ENCODE results near the gene HSPA4. TPM values are rescaled to one million over a fixed set of nuclear protein-coding genes. Genes with fewer than 3 reads are reported as not detected.

The HSPA4 gene
- total and polyA plus RNA-seq, 2 donors (not counting 1 experiment from before 2014, with no cell fraction given): 18.1 to 95.0 TPM

- H3K9me3 ChIP-seq (ENCODE audit: control extremely low read depth in 1 of 3, control insufficient read depth in 2 of 3, insufficient read depth in 1 of 3, low read length in 2 of 3): no peaks in the 10 kb centered on the region
- DNase-seq (no peak), ATAC-seq (ENCODE audit: low read depth) (no peak)
- H3K27me3 Mint-ChIP-seq: no peaks in the 10 kb centered on the region
- H3K4me3 ChIP-seq (ENCODE audit: control extremely low read depth in 1 of 5, extremely low read depth in 1 of 5, insufficient read depth in 1 of 5, low read depth in 2 of 5, low read length in 4 of 5): no peak overlapping the region
- CTCF ChIA-PET: interaction anchor here (1.0 to 2.1 kb wide), 9 partner anchors 14 to 925 kb away, joined by 3 to 4 read pairs (median 4); no protein-coding TSS in a partner anchor
- peaks cover 38% of the 10 kb centered on the region for H3K4me1 Mint-ChIP-seq
- H3K4me3 Mint-ChIP-seq: no peak overlapping the region
- no peak for TF ChIP-seq CTCF (IDR thresholded peaks at IDR 0.05)
- TF ChIP-seq EZH2 (IDR thresholded peaks at IDR 0.05; ENCODE audit: borderline replicate concordance, insufficient read depth, low read depth, low read length, poor library complexity, severe bottlenecking): no peak
- H3K9ac ChIP-seq (ENCODE audit: low read length): no peak overlapping the region
- no peak overlapping the region for H3K27ac Mint-ChIP-seq
- H4K20me1 ChIP-seq (ENCODE audit: control insufficient read depth, insufficient read depth, low read length, poor library complexity, severe bottlenecking): no peaks in the 10 kb centered on the region
- H3K9me3 Mint-ChIP-seq (ENCODE audit: insufficient read depth): no peaks in the 10 kb centered on the region
- H3K4me2 ChIP-seq (replicated peaks; ENCODE audit: low read depth, low read length, poor library complexity, severe bottlenecking): no peak overlapping the region
- H2AFZ ChIP-seq (ENCODE audit: insufficient read depth, low read depth, low read length, poor library complexity, severe bottlenecking): no peak overlapping the region
- no peaks in the 10 kb centered on the region for H3K27me3 ChIP-seq (replicated peaks in 1 of 4; ENCODE audit: control extremely low read depth in 1 of 4, control insufficient read depth in 3 of 4, insufficient read depth in 4 of 4, low read length in 3 of 4)
- H3K27ac ChIP-seq (ENCODE audit: low read length in 2 of 2): no peak overlapping the region
- POLR2A ChIA-PET: no interaction called here
- no peaks in the 10 kb centered on the region for H3K36me3 ChIP-seq (replicated peaks in 1 of 2; ENCODE audit: control extremely low read depth in 1 of 2, control insufficient read depth in 1 of 2, extremely low read depth in 1 of 2, insufficient read depth in 2 of 2, low read length in 1 of 2)
- H3K79me2 ChIP-seq (ENCODE audit: control insufficient read depth, insufficient read depth, low read length): peaks cover 4% of the 10 kb centered on the region
- H3K4me1 ChIP-seq (ENCODE audit: control insufficient read depth in 2 of 2, insufficient read depth in 2 of 2, low read length in 2 of 2): peaks cover 14 to 16% of the 10 kb centered on the region in 2 donors
- intact Hi-C loops (cut with micrococcal nuclease): loop anchor here (5.0 to 10.0 kb wide), 3 partner anchors 308 to 1030 kb away; partner anchors contain the start of gene FSTL4
- 97% methylated on average over 14 of the region's 14 CpGs for WGBS (ENCODE audit: insufficient coverage)
Observed at GRCh38 chr5:133114166-133114932, 62.5 kb downstream of the HSPA4 start.

DNA sequence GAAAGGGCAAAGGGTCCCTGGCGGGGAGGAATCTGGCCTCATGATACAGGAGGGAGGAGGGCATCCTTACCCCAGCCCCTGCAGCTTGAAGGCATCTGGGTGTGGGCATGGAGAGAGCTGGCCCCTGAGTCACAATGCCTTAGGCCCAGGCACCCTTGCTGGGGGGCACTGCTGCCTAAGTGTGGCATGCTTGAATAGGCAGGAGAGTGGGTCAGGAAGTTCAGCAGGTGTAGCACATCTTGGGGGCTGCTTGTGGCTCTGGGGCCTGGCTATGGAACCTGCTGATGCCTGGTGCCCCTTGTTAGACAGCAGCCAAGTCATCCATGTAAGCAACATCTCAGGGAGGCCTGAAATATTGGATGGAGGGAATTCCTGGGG is 63.1 kb downstream of the HSPA4 start:
- Mint-ChIP-seq H3K9me3 (ENCODE audit: insufficient read depth) (no peaks in the 10 kb centered on the region), H3K27me3 (no peaks in the 10 kb centered on the region), H3K27ac (no peak overlapping the region), H3K4me3 (no peak overlapping the region), H3K4me1 (peaks cover 36% of the 10 kb centered on the region)
- 92% methylated on average over 1 of the region's 1 CpG for WGBS (ENCODE audit: insufficient coverage)
- TF ChIP-seq CTCF (IDR thresholded peaks at IDR 0.05) (no peak), EZH2 (IDR thresholded peaks at IDR 0.05; ENCODE audit: borderline replicate concordance, insufficient read depth, low read depth, low read length, poor library complexity, severe bottlenecking) (no peak)
- H3K9me3 ChIP-seq (ENCODE audit: control extremely low read depth in 1 of 3, control insufficient read depth in 2 of 3, insufficient read depth in 1 of 3, low read length in 2 of 3): no peaks in the 10 kb centered on the region
- no peak overlapping the region for H3K9ac ChIP-seq (ENCODE audit: low read length)
- ATAC-seq (ENCODE audit: low read depth) (no peak), DNase-seq (no peak)
- no peak overlapping the region for H3K4me3 ChIP-seq (ENCODE audit: control extremely low read depth in 1 of 5, extremely low read depth in 1 of 5, insufficient read depth in 1 of 5, low read depth in 2 of 5, low read length in 4 of 5)
- no peaks in the 10 kb centered on the region for H4K20me1 ChIP-seq (ENCODE audit: control insufficient read depth, insufficient read depth, low read length, poor library complexity, severe bottlenecking)
- intact Hi-C loops (cut with micrococcal nuclease): loop anchor here (5.0 to 10.0 kb wide), 3 partner anchors 307 to 1030 kb away; partner anchors contain the start of gene FSTL4
- no peaks in the 10 kb centered on the region for H3K36me3 ChIP-seq (replicated peaks in 1 of 2; ENCODE audit: control extremely low read depth in 1 of 2, control insufficient read depth in 1 of 2, extremely low read depth in 1 of 2, insufficient read depth in 2 of 2, low read length in 1 of 2)
- H3K27me3 ChIP-seq (replicated peaks in 1 of 4; ENCODE audit: control extremely low read depth in 1 of 4, control insufficient read depth in 3 of 4, insufficient read depth in 4 of 4, low read length in 3 of 4): no peaks in the 10 kb centered on the region
- no peak overlapping the region for H2AFZ ChIP-seq (ENCODE audit: insufficient read depth, low read depth, low read length, poor library complexity, severe bottlenecking)
- no peak overlapping the region for H3K4me2 ChIP-seq (replicated peaks; ENCODE audit: low read depth, low read length, poor library complexity, severe bottlenecking)
- ChIA-PET POLR2A (no interaction called here), CTCF (interaction anchor here (1.0 to 2.1 kb wide), 3 partner anchors 757 to 925 kb away, joined by 4 read pairs; no protein-coding TSS in a partner anchor)
- no peak overlapping the region for H3K27ac ChIP-seq (ENCODE audit: low read length in 2 of 2)
- H3K79me2 ChIP-seq (ENCODE audit: control insufficient read depth, insufficient read depth, low read length): peaks cover 4% of the 10 kb centered on the region
- H3K4me1 ChIP-seq (ENCODE audit: control insufficient read depth in 2 of 2, insufficient read depth in 2 of 2, low read length in 2 of 2): peaks cover 14 to 16% of the 10 kb centered on the region in 2 donors

Measured in B cell (primary cell).